H1 (cell line): ENCODE measurements around the gene PARD3. TPM values are rescaled to one million over a fixed set of nuclear protein-coding genes. Genes with fewer than 3 reads are reported as not detected.

Experiments
- CTCF ChIA-PET: fragments of 300-600 bp; sonication (Branson Sonifier 250); formaldehyde crosslinking; loops from one replicate; lab custom pipeline; 2021; ENCODE audit not compliant: partially characterized antibody; lab: Charles Lee
- POLR2A ChIA-PET: fragments of 300-600 bp; sonication (Branson Sonifier 250); formaldehyde crosslinking; loops from one replicate; lab custom pipeline; 2021; ENCODE audit warnings: inconsistent platforms; ENCODE audit not compliant: partially characterized antibody; lab: Charles Lee
- DNase-seq, 2 experiments: peaks; one replicate each; pipeline versions ENCODE4 v3.0.0 to v3.0.0-alpha.2; 2010 to 2022; ENCODE audit warnings: low spot score in 2 of 2, low read depth in 1 of 2, mixed read lengths in 1 of 2
- FAIRE-seq: peaks from 2 replicates; lab custom pipeline; 2011; peaks lifted over from hg19 to GRCh38; lab: Jason Lieb, UNC
- H2AFZ ChIP-seq: 2 replicates; pipeline ENCODE4 v1.8.1; 2012; ENCODE audit warnings: low read length, inconsistent platforms
- H2AK5ac ChIP-seq: 2 replicates; pipeline ENCODE4 v1.6.1; 2013; ENCODE audit warnings: low read depth, low read length
- H2BK120ac ChIP-seq: replicated peaks from 2 replicates; pipeline ENCODE3; 2013; ENCODE audit warnings: low read depth, low read length, inconsistent platforms
- H2BK12ac ChIP-seq: 2 replicates; pipeline ENCODE4 v1.6.1; 2013; ENCODE audit warnings: low read depth, low read length
- H2BK15ac ChIP-seq: 2 replicates; pipeline ENCODE4 v1.6.1; 2013; ENCODE audit warnings: low read length
- H2BK20ac ChIP-seq: 2 replicates; pipeline ENCODE4 v1.6.1; 2013; ENCODE audit warnings: low read length
- H2BK5ac ChIP-seq: 2 replicates; pipeline ENCODE4 v1.6.1; 2013; ENCODE audit warnings: low read depth, low read length
- H3K14ac ChIP-seq: 2 replicates; pipeline ENCODE4 v1.6.1; 2013; ENCODE audit warnings: inconsistent platforms; ENCODE audit not compliant: insufficient read length
- H3K18ac ChIP-seq: 2 replicates; pipeline ENCODE4 v1.6.1; 2013; ENCODE audit warnings: low read length; ENCODE audit errors: extremely low read depth
- H3K23ac ChIP-seq: 2 replicates; pipeline ENCODE4 v1.6.1; 2013; ENCODE audit warnings: inconsistent platforms; ENCODE audit not compliant: insufficient read length
- H3K23me2 ChIP-seq: 2 replicates; pipeline ENCODE4 v1.6.1; 2013; ENCODE audit warnings: low read depth, low read length
- H3K27ac ChIP-seq: 2 replicates; pipeline ENCODE4 v1.6.1; 2011; ENCODE audit warnings: low read depth, low read length, inconsistent platforms
- H3K27me3 ChIP-seq, 4 experiments: replicated peaks in 1 of 4; 1 replicate in 1 of 4; 2 replicates in 3 of 4; pipeline versions ENCODE4 v1.6.1 to v1.8.1; 2011 to 2013; ENCODE audit warnings: low read length in 3 of 4, mild to moderate bottlenecking in 3 of 4, inconsistent platforms in 2 of 4, mixed read lengths in 2 of 4, moderate library complexity in 1 of 4; ENCODE audit not compliant: control insufficient read depth in 3 of 4, insufficient read depth in 3 of 4; ENCODE audit errors: extremely low read depth in 1 of 4
- H3K36me3 ChIP-seq, 4 experiments: 2 replicates each; pipeline versions ENCODE4 v1.6.1 to v1.8.1; 2011 to 2013; ENCODE audit warnings: mild to moderate bottlenecking in 4 of 4, low read length in 3 of 4, moderate library complexity in 2 of 4, control low read depth in 1 of 4, inconsistent platforms in 1 of 4; ENCODE audit not compliant: insufficient read depth in 4 of 4, control insufficient read depth in 2 of 4
- H3K4ac ChIP-seq: replicated peaks from 2 replicates; pipeline ENCODE3; 2013; ENCODE audit warnings: low read length, low read depth, mixed read lengths, inconsistent platforms; ENCODE audit not compliant: insufficient read length
- H3K4me1 ChIP-seq, 4 experiments: replicated peaks in 1 of 4; 1 replicate in 1 of 4; 2 replicates in 3 of 4; pipeline versions ENCODE4 v1.6.1 to v1.8.1; 2011 to 2013; ENCODE audit warnings: low read length in 3 of 4, inconsistent platforms in 2 of 4, mixed read lengths in 1 of 4; ENCODE audit not compliant: insufficient read depth in 4 of 4, control insufficient read depth in 3 of 4
- H3K4me2 ChIP-seq, 2 experiments: 2 replicates each; pipeline versions ENCODE4 v1.6.1 to v1.8.1; 2011 to 2013; ENCODE audit warnings: low read depth in 2 of 2, low read length in 2 of 2, control low read depth in 1 of 2, inconsistent platforms in 1 of 2, mild to moderate bottlenecking in 1 of 2; ENCODE audit not compliant: insufficient read depth in 1 of 2
- H3K4me3 ChIP-seq, 4 experiments: fragments of 200-600, 300-600 bp in 1 of 4; sonication (generic), shearing (Covaris generic), sonication (Bioruptor Twin) in 1 of 4; 2 replicates each; pipeline versions ENCODE4 v1.5.1 to v1.8.1; 2011 to 2016; ENCODE audit warnings: low read length in 4 of 4, low read depth in 3 of 4, control low read depth in 2 of 4, inconsistent platforms in 2 of 4, mild to moderate bottlenecking in 2 of 4, mixed read lengths in 1 of 4, moderate library complexity in 1 of 4; ENCODE audit not compliant: insufficient read depth in 2 of 4; ENCODE audit errors: extremely low read depth in 1 of 4
- H3K56ac ChIP-seq: replicated peaks from 2 replicates; pipeline ENCODE3; 2013; ENCODE audit warnings: low read depth, mild to moderate bottlenecking, mixed read lengths, low read length, inconsistent platforms; ENCODE audit not compliant: insufficient read length
- H3K79me1 ChIP-seq: 2 replicates; pipeline ENCODE4 v1.6.1; 2013; ENCODE audit warnings: low read depth, low read length, control low read depth
- H3K79me2 ChIP-seq, 2 experiments: 2 replicates each; pipeline versions ENCODE4 v1.6.1 to v1.8.1; 2012 to 2013; ENCODE audit warnings: low read length in 2 of 2, mild to moderate bottlenecking in 2 of 2, inconsistent platforms in 1 of 2; ENCODE audit not compliant: insufficient read depth in 2 of 2, control insufficient read depth in 1 of 2
- H3K9ac ChIP-seq, 4 experiments: replicated peaks in 1 of 4; 1 replicate in 1 of 4; 2 replicates in 3 of 4; pipeline versions ENCODE4 v1.6.1 to v1.8.1; 2011 to 2013; ENCODE audit warnings: low read depth in 3 of 4, low read length in 3 of 4, control low read depth in 2 of 4, mild to moderate bottlenecking in 2 of 4, moderate library complexity in 2 of 4, inconsistent platforms in 1 of 4; ENCODE audit errors: extremely low read depth in 1 of 4
- H3K9me3 ChIP-seq, 2 experiments: 2 replicates each; pipeline versions ENCODE4 v1.6.1 to v1.8.1; 2012 to 2013; ENCODE audit warnings: mild to moderate bottlenecking in 2 of 2, moderate library complexity in 2 of 2, control low read depth in 1 of 2, inconsistent platforms in 1 of 2, low read depth in 1 of 2, low read length in 1 of 2, mixed read lengths in 1 of 2; ENCODE audit not compliant: insufficient read depth in 2 of 2
- H4K20me1 ChIP-seq, 2 experiments: replicated peaks in 1 of 2; 2 replicates each; pipeline versions ENCODE3 to v1.8.1; 2011 to 2013; ENCODE audit warnings: inconsistent platforms in 2 of 2, low read length in 2 of 2, mild to moderate bottlenecking in 1 of 2; ENCODE audit not compliant: insufficient read depth in 2 of 2, control insufficient read depth in 1 of 2
- H4K5ac ChIP-seq: 2 replicates; pipeline ENCODE4 v1.6.1; 2013; ENCODE audit warnings: low read length, low read depth, mixed read lengths, inconsistent platforms; ENCODE audit not compliant: insufficient read length
- H4K8ac ChIP-seq: 2 replicates; pipeline ENCODE4 v1.8.0; 2013; ENCODE audit warnings: mild to moderate bottlenecking, moderate library complexity, low read length, inconsistent platforms; ENCODE audit not compliant: insufficient read depth; ENCODE audit errors: extremely low read depth
- H4K91ac ChIP-seq: replicated peaks from 2 replicates; pipeline ENCODE3; 2013; ENCODE audit warnings: low read length, mixed read lengths, inconsistent platforms; ENCODE audit not compliant: insufficient read length
- BCL11A ChIP-seq, 2 experiments: IDR thresholded peaks; one replicate each; pipeline ENCODE4 v1.6.1; 2011; ENCODE audit warnings: low read depth in 2 of 2, low read length in 2 of 2, mild to moderate bottlenecking in 2 of 2
- BRCA1 ChIP-seq: IDR thresholded peaks from 2 replicates; pipeline ENCODE4 v1.6.1; 2012; ENCODE audit warnings: low read depth, low read length, improper control_type of control experiment
- CREB1 ChIP-seq: IDR thresholded peaks from 2 replicates; pipeline ENCODE4 v1.6.1; 2012; ENCODE audit warnings: inconsistent platforms
- CTBP2 ChIP-seq: IDR thresholded peaks from 2 replicates; pipeline ENCODE4 v1.7.0; 2011; ENCODE audit warnings: borderline replicate concordance, mild to moderate bottlenecking, moderate library complexity, mixed read lengths, low read length; ENCODE audit not compliant: insufficient read depth, insufficient read length
- EZH2 ChIP-seq: fragments of 200-600 bp; sonication (generic); IDR thresholded peaks from 2 replicates; pipeline ENCODE4 v1.7.1; 2012; ENCODE audit warnings: low read depth, mild to moderate bottlenecking, moderate library complexity, low read length, inconsistent platforms; ENCODE audit not compliant: severe bottlenecking
- GABPA ChIP-seq: IDR thresholded peaks from 2 replicates; pipeline ENCODE4 v1.6.1; 2011; ENCODE audit warnings: mild to moderate bottlenecking, low read length, moderate library complexity, borderline replicate concordance; ENCODE audit not compliant: insufficient read depth
- KDM1A ChIP-seq: fragments of 200-600, 300-600 bp; sonication (generic); IDR thresholded peaks from 2 replicates; pipeline ENCODE4 v1.7.1; 2016; ENCODE audit warnings: mild to moderate bottlenecking, low read length, borderline replicate concordance
- NANOG ChIP-seq: IDR thresholded peaks from 2 replicates; pipeline ENCODE4 v1.6.1; 2011; ENCODE audit warnings: low read length, low read depth, mild to moderate bottlenecking, inconsistent platforms; ENCODE audit not compliant: insufficient read depth, poor library complexity, severe bottlenecking
- POLR2AphosphoS5 ChIP-seq: IDR thresholded peaks from 2 replicates; pipeline ENCODE4 v1.6.1; 2011; ENCODE audit warnings: low read depth, low read length
- POU5F1 ChIP-seq: IDR thresholded peaks from 2 replicates; pipeline ENCODE4 v1.6.1; 2011; ENCODE audit warnings: low read depth, mild to moderate bottlenecking, low read length, moderate library complexity
- SUZ12 ChIP-seq: fragments of 200-600 bp; sonication (generic); IDR thresholded peaks from 2 replicates; pipeline ENCODE4 v1.6.1; 2012; ENCODE audit warnings: mild to moderate bottlenecking, inconsistent platforms, low read length, moderate library complexity, mixed read lengths
- TBP ChIP-seq: IDR thresholded peaks from 2 replicates; pipeline ENCODE4 v1.6.1; 2011; ENCODE audit warnings: low read depth, low read length, improper control_type of control experiment
- WGBS, 2 experiments: shearing (Covaris generic) in 1 of 2; methylation state at CpG; one replicate each; pipeline versions ENCODE4 v1.1.6 to v1.1.7; 2013 to 2015; ENCODE audit warnings: low lambda C conversion rate in 2 of 2, mixed read lengths in 2 of 2, inconsistent platforms in 1 of 2, low coverage in 1 of 2, missing lambda C conversion rate in 1 of 2; ENCODE audit not compliant: insufficient replicate concordance in 2 of 2, insufficient coverage in 1 of 2, insufficient read length in 1 of 2; ENCODE audit errors: extremely low coverage in 1 of 2, missing lambda C conversion rate in 1 of 2; 5-methylcytosine and 5-hydroxymethylcytosine counted together
- polyA plus RNA-seq, 7 experiments: library from polyadenylated mRNA; depleted of rRNA in 3 of 7; stranded (reverse) in 5 of 7; unstranded in 2 of 7; fragments of >200 nt in 5 of 7; fragments of 200-250 nt in 2 of 7; gene quantifications; 1 replicate in 5 of 7; 2 replicates in 1 of 7; 4 replicates in 1 of 7; pipeline versions ENCODE4 v1.2.1 to v1.2.3, GENCODE V29; 2011 to 2013; ENCODE audit warnings: missing spikeins in 2 of 7, mixed read lengths in 2 of 7
- total RNA-seq: library from RNA; stranded (reverse); fragmentation: NEBNext Ultra II Directional; extraction: Animal tissue kit (Norgen Biotek cat#: 25700); gene quantifications from 2 replicates; pipeline ENCODE4 v1.2.1, GENCODE V29; 2021

PARD3 gene
- total and polyA plus RNA-seq, 2 of the 8 experiments (the other 6 are each of a cell fraction or from before 2014, with no cell fraction given): 19.7 to 49.1 TPM

- Histone ChIP-seq H3K4me2 (no peak overlapping the region), H3K9me3 (no peaks in the 10 kb centered on the region), H3K4ac (no peak overlapping the region), H2AK5ac (no peak overlapping the region; the same call in 1 of the 2 replicates), H4K91ac (no peak overlapping the region), H3K36me3 (no peaks in the 10 kb centered on the region), H2BK15ac (no peak overlapping the region), H2AFZ (no peak overlapping the region), H3K18ac (no peak overlapping the region), H3K4me3 (no peak overlapping the region), H3K14ac (no peak overlapping the region), H4K5ac (no peak overlapping the region), H3K27ac (no peak overlapping the region), H4K20me1 (no peaks in the 10 kb centered on the region), H2BK12ac (no peak overlapping the region), H2BK5ac (no peak overlapping the region), H4K8ac (no peak overlapping the region), H3K79me1 (peaks cover 3% of the 10 kb centered on the region; the same call in 1 of the 2 replicates), H3K27me3 (no peaks in the 10 kb centered on the region)
- WGBS, 2 experiments: 83% methylated on average over 4 of the region's 4 CpGs; no CpG with 5 or more reads in 1 of the 2 experiments
- no peak for FAIRE-seq
- no peak for DNase-seq
- CTCF ChIA-PET: no interaction called here
- no peak for TF ChIP-seq SUZ12
- no peak for TF ChIP-seq NANOG
- TF ChIP-seq CREB1: no peak
- TF ChIP-seq EZH2: no peak
- no peak for TF ChIP-seq BCL11A (IDR thresholded peaks at IDR 0.05; ENCODE audit: low read depth in 2 of 2, low read length in 2 of 2)
- TF ChIP-seq GABPA: no peak
- no peak for TF ChIP-seq TBP
- no peak for TF ChIP-seq KDM1A
- TF ChIP-seq CTBP2: no peak
- TF ChIP-seq BRCA1: no peak
- TF ChIP-seq POU5F1: no peak
- no peak for TF ChIP-seq POLR2AphosphoS5
- TF ChIP-seq, all 59 proteins: peak for 0
- H3K56ac ChIP-seq: no peak overlapping the region
- peaks cover 0 to 2% (median 0%) of the 10 kb centered on the region in 4 experiments; a peak in 1 of 7 replicates for H3K4me1 ChIP-seq
- no peak overlapping the region for H2BK20ac ChIP-seq
- H3K23me2 ChIP-seq: no peaks in the 10 kb centered on the region
- H3K9ac ChIP-seq: no peak overlapping the region
- no peaks in the 10 kb centered on the region for H3K79me2 ChIP-seq
- H2BK120ac ChIP-seq: no peak overlapping the region
- POLR2A ChIA-PET: no interaction called here
- H3K23ac ChIP-seq: no peak overlapping the region
Observed at GRCh38 chr10:34480345-34480744, 334.8 kb downstream of the PARD3 start.
